WI38 (cell line): ENCODE data around the gene HTR5A.
"Not testable (repeated sequence)": the region's sequence is repeated elsewhere in the genome, so short reads cannot be mapped to it uniquely, and the experiment has no call there.

Experiments
- H3K4me3 ChIP-seq: 2 replicates; pipeline ENCODE4 v1.5.1; 2011; ENCODE audit warnings: low read depth, mild to moderate bottlenecking, control low read depth, low read length
- TF ChIP-seq, protein P1 (sequence below): IDR thresholded peaks from 2 replicates; pipeline ENCODE4 v1.5.1; 2012; ENCODE audit warnings: low read depth, mild to moderate bottlenecking, control low read depth, low read length

HTR5A gene

DNA sequence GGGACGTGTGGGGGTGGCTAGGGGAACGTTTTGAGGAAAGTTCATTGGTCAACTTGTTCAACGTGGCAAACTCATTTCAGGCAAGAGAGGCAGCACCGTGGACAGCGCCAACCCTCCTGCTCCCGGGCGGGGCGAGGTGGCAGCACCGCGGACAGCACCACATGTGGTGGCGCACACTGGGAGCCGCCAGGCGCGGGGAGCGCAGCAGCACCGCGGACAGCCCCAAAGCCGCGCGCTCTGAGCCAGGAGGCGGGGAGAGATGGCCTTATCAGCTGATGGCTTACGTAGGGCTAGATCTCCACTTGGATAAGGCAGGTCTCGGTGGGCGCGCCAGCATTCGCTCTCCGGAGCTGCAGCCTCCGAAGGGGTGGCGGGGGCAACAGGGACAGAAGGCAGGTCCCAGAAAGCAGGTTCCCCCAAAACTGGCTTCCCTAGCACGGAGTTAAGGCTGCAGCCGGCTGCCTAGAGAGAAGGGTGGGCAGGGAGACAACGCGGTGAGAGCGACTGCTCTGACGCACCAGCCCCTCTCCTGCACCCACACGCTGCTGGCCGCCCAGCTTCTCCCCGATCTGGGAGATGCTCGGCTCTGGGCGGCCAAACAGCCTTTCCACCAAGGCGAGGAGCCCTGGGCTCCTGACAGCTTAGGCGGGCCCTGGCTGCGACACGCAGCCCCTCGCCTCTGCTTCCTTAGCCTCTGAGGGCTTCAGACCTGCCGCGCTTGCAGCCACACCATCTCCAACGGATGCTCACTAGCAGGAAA lies at the start of gene HTR5A:
TSS of gene HTR5A (plus strand) at position 333 of the 760 bp plus-strand sequence. CDS start 576 bp downstream, outside the sequence.
- TF ChIP-seq, protein P1, sequence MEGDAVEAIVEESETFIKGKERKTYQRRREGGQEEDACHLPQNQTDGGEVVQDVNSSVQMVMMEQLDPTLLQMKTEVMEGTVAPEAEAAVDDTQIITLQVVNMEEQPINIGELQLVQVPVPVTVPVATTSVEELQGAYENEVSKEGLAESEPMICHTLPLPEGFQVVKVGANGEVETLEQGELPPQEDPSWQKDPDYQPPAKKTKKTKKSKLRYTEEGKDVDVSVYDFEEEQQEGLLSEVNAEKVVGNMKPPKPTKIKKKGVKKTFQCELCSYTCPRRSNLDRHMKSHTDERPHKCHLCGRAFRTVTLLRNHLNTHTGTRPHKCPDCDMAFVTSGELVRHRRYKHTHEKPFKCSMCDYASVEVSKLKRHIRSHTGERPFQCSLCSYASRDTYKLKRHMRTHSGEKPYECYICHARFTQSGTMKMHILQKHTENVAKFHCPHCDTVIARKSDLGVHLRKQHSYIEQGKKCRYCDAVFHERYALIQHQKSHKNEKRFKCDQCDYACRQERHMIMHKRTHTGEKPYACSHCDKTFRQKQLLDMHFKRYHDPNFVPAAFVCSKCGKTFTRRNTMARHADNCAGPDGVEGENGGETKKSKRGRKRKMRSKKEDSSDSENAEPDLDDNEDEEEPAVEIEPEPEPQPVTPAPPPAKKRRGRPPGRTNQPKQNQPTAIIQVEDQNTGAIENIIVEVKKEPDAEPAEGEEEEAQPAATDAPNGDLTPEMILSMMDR, result no peak
- no peak within 1 kb of the TSS for H3K4me3 ChIP-seq

DNA sequence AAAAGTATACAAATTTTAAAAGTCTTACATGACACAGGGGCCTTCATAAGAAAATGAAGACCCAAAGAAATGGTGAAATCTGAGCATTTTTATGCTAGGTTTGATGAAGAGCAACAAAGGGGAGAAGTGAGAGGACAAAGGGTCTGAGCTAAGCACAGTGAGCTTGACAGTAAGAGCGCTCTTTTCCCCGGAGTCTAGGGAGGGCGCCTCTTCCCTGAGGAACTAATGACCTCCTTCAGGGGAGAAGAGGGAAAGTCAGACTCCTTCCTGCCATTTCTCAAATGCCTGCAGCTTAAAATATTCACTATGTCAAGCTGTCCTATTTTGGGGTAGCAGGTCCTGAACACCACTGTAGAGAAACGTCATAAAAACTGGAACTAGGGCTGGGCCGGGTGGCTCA lies 49.1 kb upstream of the HTR5A start:
- H3K4me3 ChIP-seq, result no peak overlapping the region
- TF ChIP-seq, protein P1, result no peak

GRCh38 chr7:155021699-155022145 lies 48.4 kb upstream of the HTR5A start:
- TF ChIP-seq, protein P1, result no peak
- H3K4me3 ChIP-seq, result no peak overlapping the region

- TF ChIP-seq, protein P1, result no peak
- no peak overlapping the region for H3K4me3 ChIP-seq
Observed at GRCh38 chr7:155027879-155028278, 42.2 kb upstream of the HTR5A start.

GRCh38 chr7:155032978-155033377 lies 37.1 kb upstream of the HTR5A start:
- TF ChIP-seq, protein P1, result 0 out of 2 replicates have a peak, but pooled peaks have one; percentile 3
- H3K4me3 ChIP-seq, result no peak overlapping the region

GRCh38 chr7:155034495-155034894 lies 35.6 kb upstream of the HTR5A start:
- H3K4me3 ChIP-seq, result not testable (repeated sequence)

DNA sequence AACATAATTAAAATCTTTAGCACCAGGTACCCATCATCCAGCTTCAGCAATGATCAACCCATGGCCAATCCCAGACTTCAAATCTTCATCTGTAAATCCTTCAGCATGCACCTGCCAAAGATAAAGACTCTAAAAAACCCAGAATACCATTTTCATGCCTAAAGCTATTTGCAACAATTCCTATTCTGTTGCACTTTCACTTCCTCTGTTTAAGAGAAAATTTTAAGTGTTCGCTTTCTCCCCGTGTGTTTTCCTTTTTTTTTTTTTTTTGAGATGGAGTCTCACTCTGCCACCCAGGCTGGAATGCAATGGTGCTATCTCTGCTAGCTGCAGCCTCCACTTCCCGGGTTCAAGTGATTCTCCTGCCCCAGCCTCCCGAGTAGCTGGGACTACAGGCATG lies 31.8 kb upstream of the HTR5A start:
- TF ChIP-seq, protein P1, result no peak
- H3K4me3 ChIP-seq, result no peak overlapping the region
